WERI-Rb-1 (cell line): ENCODE data around the gene CHST13.
A peak's percentile ranks its signal among the peaks of the same experiment; 100 is the strongest.

Experiments
- DNase-seq: peaks from one replicate; pipeline ENCODE4 v3.0.0-alpha.2; 2020
- H3K27ac ChIP-seq: fragments of 250-450 bp; sonication (Bioruptor Pico); 2 replicates; pipeline ENCODE4 v1.5.1; 2020; ENCODE audit warnings: mild to moderate bottlenecking, moderate library complexity
- H3K27me3 ChIP-seq: fragments of 250-450 bp; sonication (Bioruptor Pico); 2 replicates; pipeline ENCODE4 v1.5.1; 2021; ENCODE audit warnings: mild to moderate bottlenecking, low read depth, moderate library complexity; ENCODE audit not compliant: insufficient read depth, severe bottlenecking
- H3K36me3 ChIP-seq: fragments of 250-450 bp; sonication (Bioruptor Pico); 2 replicates; pipeline ENCODE4 v1.5.1; 2020; ENCODE audit warnings: mild to moderate bottlenecking, moderate library complexity
- H3K4me3 ChIP-seq: 2 replicates; pipeline ENCODE4 v1.5.1; 2011; ENCODE audit warnings: low read depth, mild to moderate bottlenecking, control low read depth, low read length
- H3K9me3 ChIP-seq: fragments of 250-450 bp; sonication (Bioruptor Pico); 2 replicates; pipeline ENCODE4 v1.5.1; 2021; ENCODE audit warnings: mild to moderate bottlenecking, moderate library complexity; ENCODE audit not compliant: severe bottlenecking
- CTCF ChIP-seq: IDR thresholded peaks from 2 replicates; pipeline ENCODE4 v1.5.1; 2011; ENCODE audit warnings: low read depth, mild to moderate bottlenecking, control low read depth, inconsistent platforms, low read length

CHST13 gene

GRCh38 chr3:126498461-126498860 lies 25.5 kb upstream of the CHST13 start:
- no peaks in the 10 kb centered on the region for H3K9me3 ChIP-seq
- H3K27ac ChIP-seq: no peak overlapping the region
- no peaks in the 10 kb centered on the region for H3K27me3 ChIP-seq
- no peak for TF ChIP-seq CTCF
- DNase-seq: no peak
- H3K4me3 ChIP-seq: no peak overlapping the region
- no peaks in the 10 kb centered on the region for H3K36me3 ChIP-seq

GRCh38 chr3:126498929-126499328 lies 25.0 kb upstream of the CHST13 start:
- Histone ChIP-seq H3K27me3 (no peaks in the 10 kb centered on the region), H3K4me3 (no peak overlapping the region), H3K36me3 (no peaks in the 10 kb centered on the region), H3K27ac (no peak overlapping the region), H3K9me3 (no peaks in the 10 kb centered on the region)
- DNase-seq: no peak
- TF ChIP-seq CTCF: 0 out of 2 replicates have a peak, but pooled peaks have one; percentile 36

- H3K36me3 ChIP-seq: no peaks in the 10 kb centered on the region
- H3K4me3 ChIP-seq: no peak overlapping the region
- H3K27ac ChIP-seq: no peak overlapping the region
- no peaks in the 10 kb centered on the region for H3K9me3 ChIP-seq
- TF ChIP-seq CTCF: no peak
- no peaks in the 10 kb centered on the region for H3K27me3 ChIP-seq
- no peak for DNase-seq
These were observed 24.6 kb upstream of the CHST13 start for GRCh38 chr3:126499401-126499800.

- H3K4me3 ChIP-seq: no peak overlapping the region
- H3K27me3 ChIP-seq: no peaks in the 10 kb centered on the region
- H3K27ac ChIP-seq: no peak overlapping the region
- no peak for DNase-seq
- H3K9me3 ChIP-seq: no peaks in the 10 kb centered on the region
- no peak for TF ChIP-seq CTCF
- H3K36me3 ChIP-seq: no peaks in the 10 kb centered on the region
These were observed 23.9 kb upstream of the CHST13 start for GRCh38 chr3:126500016-126500415.

GRCh38 chr3:126501054-126501453 lies 22.9 kb upstream of the CHST13 start:
- no peak overlapping the region for H3K4me3 ChIP-seq
- H3K36me3 ChIP-seq: no peaks in the 10 kb centered on the region
- no peaks in the 10 kb centered on the region for H3K9me3 ChIP-seq
- TF ChIP-seq CTCF: no peak
- no peak overlapping the region for H3K27ac ChIP-seq
- DNase-seq: no peak
- no peaks in the 10 kb centered on the region for H3K27me3 ChIP-seq

GRCh38 chr3:126501736-126502135 lies 22.2 kb upstream of the CHST13 start:
- H3K36me3 ChIP-seq: no peaks in the 10 kb centered on the region
- no peaks in the 10 kb centered on the region for H3K9me3 ChIP-seq
- H3K27me3 ChIP-seq: no peaks in the 10 kb centered on the region
- H3K4me3 ChIP-seq: no peak overlapping the region
- no peak for TF ChIP-seq CTCF
- no peak for DNase-seq
- no peak overlapping the region for H3K27ac ChIP-seq
